ENCODE data around the gene DCAF12L2.

- TF ChIP-seq POLR2A (IDR thresholded peaks at IDR 0.05; ENCODE audit: low read depth, low read length) (no peak), SPI1 (IDR thresholded peaks at IDR 0.05; ENCODE audit: low read depth, low read length) (no peak), POLR2AphosphoS5 (IDR thresholded peaks at IDR 0.05; ENCODE audit: low read depth, low read length) (no peak), TAF1 (IDR thresholded peaks at IDR 0.05; ENCODE audit: low read depth, low read length) (no peak), PAX5 (IDR thresholded peaks at IDR 0.05; ENCODE audit: insufficient read depth, low read length, severe bottlenecking) (no peak)
Observed at GRCh38 chrX:126170720-126171119, 4.6 kb upstream of the DCAF12L2 start.
